ENCODE measurements around the gene ZNF311.
A peak's percentile ranks its signal among the peaks of the same experiment; 100 is the strongest.

The ZNF311 gene

GRCh38 chr6:28985462-28986164, 19.5 kb downstream of the ZNF311 start:
- TF ChIP-seq ZFP3 (CRISPR knock-in tag; IDR thresholded peaks at IDR 0.05), result no peak
- no peak for TF ChIP-seq PPARA (CRISPR knock-in tag; IDR thresholded peaks at IDR 0.05; ENCODE audit: borderline replicate concordance)
- TF ChIP-seq ZNF565 (CRISPR knock-in tag; conservative IDR thresholded peaks at IDR 0.05; ENCODE audit: low read depth), result no peak
- no peak for TF ChIP-seq SNAI2 (CRISPR knock-in tag; IDR thresholded peaks at IDR 0.05)
- ATAC-seq, result peak; percentile 78

DNA sequence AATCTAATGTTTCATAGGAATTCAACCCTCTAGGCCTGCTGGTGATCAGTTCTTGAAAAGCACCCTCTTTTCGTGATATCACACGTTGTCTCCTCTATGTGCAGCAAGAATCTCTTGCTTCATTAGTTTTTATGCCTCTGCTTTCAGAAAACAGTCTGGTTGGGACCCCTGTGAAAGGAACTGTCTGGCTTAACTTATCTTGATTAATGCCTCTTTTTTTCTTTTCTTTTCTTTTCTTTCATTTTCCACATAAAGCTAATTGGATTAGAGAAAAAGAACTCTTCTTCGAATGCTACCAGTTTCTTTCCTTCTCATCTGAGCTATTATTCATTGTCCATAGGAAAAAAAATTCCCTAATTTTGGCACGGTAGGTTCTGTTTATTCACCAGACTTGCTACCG, 21.3 kb downstream of the ZNF311 start:
- ATAC-seq, result no peak
- TF ChIP-seq SNAI2 (CRISPR knock-in tag; IDR thresholded peaks at IDR 0.05) (no peak), ZFP30 (CRISPR knock-in tag; IDR thresholded peaks at IDR 0.05) (no peak), PPARA (CRISPR knock-in tag; IDR thresholded peaks at IDR 0.05; ENCODE audit: borderline replicate concordance) (no peak)

- TF ChIP-seq ZNF565 (CRISPR knock-in tag; conservative IDR thresholded peaks at IDR 0.05; ENCODE audit: low read depth) (no peak), TCF4 (CRISPR knock-in tag; IDR thresholded peaks at IDR 0.05; ENCODE audit: borderline replicate concordance) (no peak)
- ATAC-seq, result peak; percentile 75
Observed at GRCh38 chr6:28982476-28983266, 22.4 kb downstream of the ZNF311 start.

DNA sequence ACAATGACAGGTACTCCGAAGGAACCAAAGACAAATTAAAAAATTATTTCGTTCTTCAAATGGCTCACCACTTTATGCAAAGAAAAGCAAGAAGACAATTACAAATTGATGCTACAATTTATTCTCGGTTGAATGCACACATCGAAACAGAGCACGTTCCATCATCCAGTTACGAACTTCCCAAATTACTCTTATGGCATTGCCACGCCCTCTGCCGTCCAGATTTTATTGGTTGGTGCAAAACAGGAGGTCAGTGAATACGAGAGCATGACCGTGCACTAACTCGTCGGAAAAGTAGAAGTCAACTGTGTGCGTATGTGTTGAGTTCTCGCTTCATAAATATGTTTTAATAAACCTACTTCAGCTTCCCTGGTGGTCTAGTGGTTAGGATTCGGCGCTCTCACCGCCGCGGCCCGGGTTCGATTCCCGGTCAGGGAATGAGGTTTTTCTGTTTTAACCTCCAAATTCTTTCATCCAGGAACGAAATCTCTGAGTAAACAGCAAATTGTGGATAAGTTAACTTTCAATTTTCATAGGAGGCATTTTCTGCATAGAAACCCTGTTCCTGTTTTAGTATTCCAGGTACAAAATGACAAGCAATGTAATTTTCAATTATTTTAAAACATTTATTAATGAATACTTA, 23.2 kb downstream of the ZNF311 start:
- no peak for TF ChIP-seq PATZ1 (CRISPR knock-in tag; IDR thresholded peaks at IDR 0.05; ENCODE audit: borderline replicate concordance)
- TF ChIP-seq ZNF70 (CRISPR knock-in tag; IDR thresholded peaks at IDR 0.05), result peak; percentile 86
- 0 out of 2 replicates have a peak, but pooled peaks have one; percentile 33 for TF ChIP-seq ZFP3 (CRISPR knock-in tag; IDR thresholded peaks at IDR 0.05)
- peak; percentile 55 for ATAC-seq

DNA sequence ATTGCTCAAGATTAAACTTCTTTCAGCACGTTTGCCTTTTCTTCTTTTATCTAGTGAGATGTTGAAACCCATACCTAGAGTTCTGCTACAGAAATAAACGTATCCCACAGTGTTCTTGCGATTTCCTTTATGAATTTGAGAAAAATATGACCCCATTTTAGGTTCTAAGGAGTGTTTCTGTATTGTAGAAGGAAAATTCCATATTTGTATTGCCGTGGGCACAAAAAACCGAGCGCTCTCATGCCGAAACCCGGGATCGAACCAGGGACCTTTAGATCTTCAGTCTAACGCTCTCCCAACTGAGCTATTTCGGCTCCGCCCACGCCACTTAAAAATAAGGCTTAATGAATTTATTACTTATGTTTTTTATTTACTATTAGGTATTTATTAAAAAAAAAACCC, 23.7 kb downstream of the ZNF311 start:
- ATAC-seq, result peak; percentile 17
- no peak for TF ChIP-seq CSRNP3 (CRISPR knock-in tag; IDR thresholded peaks at IDR 0.05)
- TF ChIP-seq PATZ1 (CRISPR knock-in tag; IDR thresholded peaks at IDR 0.05; ENCODE audit: borderline replicate concordance), result no peak
- TF ChIP-seq, protein P1, sequence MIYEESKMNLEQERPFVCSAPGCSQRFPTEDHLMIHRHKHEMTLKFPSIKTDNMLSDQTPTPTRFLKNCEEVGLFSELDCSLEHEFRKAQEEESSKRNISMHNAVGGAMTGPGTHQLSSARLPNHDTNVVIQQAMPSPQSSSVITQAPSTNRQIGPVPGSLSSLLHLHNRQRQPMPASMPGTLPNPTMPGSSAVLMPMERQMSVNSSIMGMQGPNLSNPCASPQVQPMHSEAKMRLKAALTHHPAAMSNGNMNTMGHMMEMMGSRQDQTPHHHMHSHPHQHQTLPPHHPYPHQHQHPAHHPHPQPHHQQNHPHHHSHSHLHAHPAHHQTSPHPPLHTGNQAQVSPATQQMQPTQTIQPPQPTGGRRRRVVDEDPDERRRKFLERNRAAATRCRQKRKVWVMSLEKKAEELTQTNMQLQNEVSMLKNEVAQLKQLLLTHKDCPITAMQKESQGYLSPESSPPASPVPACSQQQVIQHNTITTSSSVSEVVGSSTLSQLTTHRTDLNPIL (CRISPR knock-in tag; IDR thresholded peaks at IDR 0.05; ENCODE audit: low read depth), result no peak
- TF ChIP-seq ZFP3 (CRISPR knock-in tag; IDR thresholded peaks at IDR 0.05), result no peak
- no peak for TF ChIP-seq ZNF8 (CRISPR knock-in tag; IDR thresholded peaks at IDR 0.05)
- TF ChIP-seq ESRRG (CRISPR knock-in tag; IDR thresholded peaks at IDR 0.05), result no peak
- no peak for TF ChIP-seq BACH2 (CRISPR knock-in tag; IDR thresholded peaks at IDR 0.05; ENCODE audit: borderline replicate concordance)
- no peak for TF ChIP-seq RARB (CRISPR knock-in tag; IDR thresholded peaks at IDR 0.05)
- TF ChIP-seq TSHZ2 (CRISPR knock-in tag; IDR thresholded peaks at IDR 0.05), result no peak
- no peak for TF ChIP-seq SNAI2 (CRISPR knock-in tag; IDR thresholded peaks at IDR 0.05)
- TF ChIP-seq TOX (CRISPR knock-in tag; IDR thresholded peaks at IDR 0.05; ENCODE audit: borderline replicate concordance), result no peak
- TF ChIP-seq TCF4 (CRISPR knock-in tag; IDR thresholded peaks at IDR 0.05; ENCODE audit: borderline replicate concordance), result no peak
- TF ChIP-seq OSR1 (CRISPR knock-in tag; IDR thresholded peaks at IDR 0.05), result no peak
- no peak for TF ChIP-seq ZC3H10 (CRISPR knock-in tag; IDR thresholded peaks at IDR 0.05)
- TF ChIP-seq ISL1 (CRISPR knock-in tag; IDR thresholded peaks at IDR 0.05), result no peak

Measured in SK-N-SH treated with all-trans-retinoic acid at 6 μM for 48 hours (cell line).